LoVo (cell line): ENCODE data around the gene NME4.
"Not testable (repeated sequence)": the region's sequence is repeated elsewhere in the genome, so short reads cannot be mapped to it uniquely, and the experiment has no call there.

Source experiments
- DNase-seq: peaks from one replicate; pipeline ENCODE4 v3.0.0-alpha.2; 2016; ENCODE audit warnings: low spot score

The NME4 gene

DNA sequence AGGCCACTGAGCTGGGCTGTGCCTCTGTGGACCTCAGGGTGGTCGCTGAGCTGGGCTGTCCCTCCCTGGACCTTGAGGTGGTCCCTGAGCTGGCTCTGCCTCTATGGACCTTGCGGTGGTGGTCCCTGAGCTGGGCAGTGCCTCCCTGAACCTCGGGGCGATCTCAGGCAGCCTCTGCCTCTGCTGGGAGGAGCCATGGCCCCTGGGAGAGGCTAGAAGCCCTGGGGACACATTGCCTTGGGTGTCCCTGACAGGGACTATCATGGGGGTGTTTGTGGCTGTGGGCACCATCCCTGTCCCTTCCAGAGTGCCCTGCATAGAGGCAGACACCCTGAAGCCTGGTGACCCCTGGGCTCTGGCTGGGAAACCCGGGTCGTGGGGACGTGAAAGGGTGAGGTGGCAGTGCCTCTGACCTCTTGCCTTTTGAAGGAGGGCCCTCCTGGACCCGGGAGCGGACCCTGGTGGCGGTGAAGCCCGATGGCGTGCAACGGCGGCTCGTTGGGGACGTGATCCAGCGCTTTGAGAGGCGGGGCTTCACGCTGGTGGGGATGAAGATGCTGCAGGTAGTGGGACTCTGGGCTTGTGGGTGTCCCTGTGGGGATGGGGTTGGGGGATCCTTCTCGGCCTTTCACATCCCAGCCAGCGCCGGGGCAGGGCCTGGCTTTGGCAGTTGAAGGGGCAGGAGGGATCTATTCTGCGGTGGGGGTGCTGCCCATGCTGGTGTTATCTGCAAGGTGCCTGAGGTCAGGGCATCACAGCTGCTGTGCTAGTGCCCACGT, 1.8 kb downstream of the NME4 start:
- no peak for DNase-seq

DNA sequence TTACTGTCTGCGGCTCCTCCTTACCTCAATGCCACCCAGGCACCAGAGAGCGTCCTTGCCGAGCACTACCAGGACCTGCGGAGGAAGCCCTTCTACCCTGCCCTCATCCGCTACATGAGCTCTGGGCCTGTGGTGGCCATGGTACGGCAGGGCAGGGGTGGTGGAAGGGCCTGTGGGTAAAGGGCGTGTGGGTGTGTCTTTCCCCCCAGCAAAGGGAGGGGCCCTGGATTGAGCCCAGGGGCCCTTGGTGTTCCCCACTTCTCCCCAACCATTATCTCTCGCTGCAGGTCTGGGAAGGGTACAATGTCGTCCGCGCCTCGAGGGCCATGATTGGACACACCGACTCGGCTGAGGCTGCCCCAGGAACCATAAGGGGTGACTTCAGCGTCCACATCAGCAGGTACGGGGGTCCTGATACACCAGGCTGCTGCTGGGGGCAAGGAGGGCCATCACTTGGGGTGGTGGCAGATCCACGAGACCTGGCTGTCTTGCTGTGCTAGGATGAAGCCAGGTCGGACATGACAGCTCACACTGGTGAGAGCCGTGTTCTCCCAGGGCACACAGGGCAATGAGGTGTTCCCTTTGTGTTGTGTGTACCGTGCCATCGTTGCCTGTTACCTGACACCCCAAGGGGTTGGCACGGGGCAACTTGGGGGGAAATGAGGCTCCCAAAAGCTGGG, 2.5 kb downstream of the NME4 start:
- no peak for DNase-seq

DNA sequence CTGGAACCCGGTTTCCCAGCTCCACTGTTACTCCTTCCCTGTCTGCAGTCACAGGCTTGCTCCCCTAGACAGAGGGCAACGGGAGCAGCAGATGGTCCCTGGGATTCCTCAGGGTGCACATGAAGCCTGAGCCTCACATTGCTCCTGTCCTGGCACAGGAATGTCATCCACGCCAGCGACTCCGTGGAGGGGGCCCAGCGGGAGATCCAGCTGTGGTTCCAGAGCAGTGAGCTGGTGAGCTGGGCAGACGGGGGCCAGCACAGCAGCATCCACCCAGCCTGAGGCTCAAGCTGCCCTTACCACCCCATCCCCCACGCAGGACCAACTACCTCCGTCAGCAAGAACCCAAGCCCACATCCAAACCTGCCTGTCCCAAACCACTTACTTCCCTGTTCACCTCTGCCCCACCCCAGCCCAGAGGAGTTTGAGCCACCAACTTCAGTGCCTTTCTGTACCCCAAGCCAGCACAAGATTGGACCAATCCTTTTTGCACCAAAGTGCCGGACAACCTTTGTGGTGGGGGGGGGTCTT, 3.1 kb downstream of the NME4 start:
- no peak for DNase-seq

DNA sequence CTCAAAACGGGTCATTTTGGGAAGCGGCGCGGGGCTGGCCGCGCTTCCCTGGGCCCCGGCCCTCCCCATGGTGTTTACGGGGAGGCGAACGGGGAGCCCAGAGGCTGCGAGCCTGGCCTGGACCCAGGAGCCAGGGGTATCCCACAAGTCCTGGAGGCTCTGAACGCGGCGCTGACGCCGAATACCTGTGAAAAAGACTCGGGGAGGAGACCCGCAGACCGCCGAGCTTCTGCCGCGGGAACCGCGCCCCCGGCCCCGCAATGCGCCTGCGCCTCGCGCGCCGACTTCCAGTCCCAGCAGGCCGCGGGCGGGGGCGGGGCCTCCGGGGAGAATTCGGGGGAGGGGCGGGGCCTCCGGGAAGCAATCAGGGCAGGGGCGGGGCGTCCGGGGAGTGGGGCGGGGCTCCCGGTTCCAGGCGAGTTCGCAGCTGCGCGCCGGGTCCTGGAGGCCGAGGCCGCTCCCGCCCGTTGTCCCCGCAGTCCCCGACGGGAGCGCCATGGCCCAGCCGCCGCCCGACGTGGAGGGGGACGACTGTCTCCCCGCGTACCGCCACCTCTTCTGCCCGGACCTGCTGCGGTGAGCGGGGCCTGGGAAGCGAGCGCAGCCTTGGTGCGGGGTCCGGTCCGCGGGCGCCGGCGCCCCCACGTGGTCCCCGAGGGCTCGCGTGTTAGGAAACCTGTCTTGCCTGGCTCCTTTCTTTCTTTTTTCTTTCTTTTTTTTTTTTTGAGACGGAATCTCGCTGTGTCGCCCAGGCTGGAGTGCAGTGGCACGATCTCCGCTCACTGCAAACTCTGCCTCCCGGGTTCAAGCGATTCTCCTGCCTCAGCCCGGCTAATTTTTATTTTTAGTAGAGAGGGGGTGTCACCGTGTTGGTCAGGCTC, 4.7 kb downstream of the NME4 start, which contains the start of gene DECR2:
Gene DECR2, plus strand, starts transcription at position 418 of the 881 bp plus-strand sequence. Its CDS starts 79 bp downstream, at position 497.
- DNase-seq = peak; percentile 93

DNA sequence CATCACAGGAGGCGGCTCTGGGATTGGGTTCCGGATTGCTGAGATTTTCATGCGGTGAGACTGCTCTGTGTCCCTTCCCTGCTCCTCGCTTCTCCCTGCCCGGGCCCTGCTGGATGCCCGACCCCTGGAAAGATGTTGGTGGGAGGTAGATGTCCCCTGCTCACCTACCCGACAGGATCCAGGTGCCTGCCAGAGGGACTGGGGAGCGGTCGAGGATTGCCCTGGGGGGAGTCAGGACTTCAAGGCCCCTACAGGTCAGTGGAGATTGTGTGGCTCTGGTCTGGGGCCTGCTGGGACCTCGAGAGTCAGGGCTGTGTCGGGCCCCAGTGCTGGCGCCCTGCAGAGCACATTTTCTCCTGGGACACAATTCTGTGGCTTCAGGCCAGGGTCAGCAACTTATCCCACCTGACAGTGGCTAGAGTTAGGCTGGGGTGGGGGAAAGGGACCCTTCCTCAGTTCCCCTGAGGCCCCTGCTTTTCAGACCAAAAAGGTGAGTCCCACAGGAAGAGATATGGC, 8.0 kb downstream of the NME4 start:
- no peak for DNase-seq

DNA sequence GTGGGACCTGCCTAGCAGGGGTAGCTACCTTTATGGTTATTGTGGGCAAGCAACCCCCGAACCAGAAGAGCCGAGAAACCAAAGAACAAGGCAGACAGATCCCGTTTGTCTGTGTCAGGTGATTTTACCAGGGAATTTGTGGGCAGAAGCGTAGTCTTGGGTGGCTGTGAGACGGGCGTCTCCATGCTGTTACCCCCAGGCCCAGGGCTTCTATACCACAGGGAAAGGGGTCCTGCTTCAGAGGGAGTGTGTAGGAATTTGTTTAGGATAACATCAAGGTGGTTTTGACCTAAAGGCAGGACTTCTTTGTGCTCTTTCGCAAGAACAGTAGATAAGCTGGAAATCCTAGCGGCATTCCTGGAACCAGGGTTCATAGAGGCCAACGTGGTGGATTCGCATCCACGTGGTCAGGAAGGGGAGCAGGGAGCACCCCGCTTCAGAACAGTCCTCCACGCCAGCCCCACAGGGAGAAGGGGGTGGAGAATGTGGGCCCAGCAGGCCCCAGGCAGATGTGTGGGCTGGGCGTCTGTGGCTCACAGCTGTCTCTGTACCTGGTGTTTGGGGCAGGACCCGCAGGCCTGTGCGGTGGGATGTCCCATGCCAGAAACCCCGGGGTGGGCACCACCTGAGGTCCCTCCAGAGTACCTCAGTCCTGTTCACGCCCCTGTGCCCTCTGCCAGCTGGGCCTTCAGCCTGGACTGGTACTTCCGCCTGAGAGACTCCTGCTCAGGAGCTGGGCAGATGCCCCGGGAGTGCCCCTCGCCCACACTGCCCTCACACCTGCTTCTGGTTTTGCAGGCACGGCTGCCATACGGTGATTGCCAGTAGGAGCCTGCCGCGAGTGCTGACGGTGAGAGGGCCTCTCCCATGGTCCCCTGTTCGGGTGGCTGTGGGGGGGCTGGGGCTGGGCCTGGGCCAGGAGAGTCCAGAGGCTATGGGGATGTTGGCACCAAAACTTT, 8.8 kb downstream of the NME4 start:
- DNase-seq = no peak

DNA sequence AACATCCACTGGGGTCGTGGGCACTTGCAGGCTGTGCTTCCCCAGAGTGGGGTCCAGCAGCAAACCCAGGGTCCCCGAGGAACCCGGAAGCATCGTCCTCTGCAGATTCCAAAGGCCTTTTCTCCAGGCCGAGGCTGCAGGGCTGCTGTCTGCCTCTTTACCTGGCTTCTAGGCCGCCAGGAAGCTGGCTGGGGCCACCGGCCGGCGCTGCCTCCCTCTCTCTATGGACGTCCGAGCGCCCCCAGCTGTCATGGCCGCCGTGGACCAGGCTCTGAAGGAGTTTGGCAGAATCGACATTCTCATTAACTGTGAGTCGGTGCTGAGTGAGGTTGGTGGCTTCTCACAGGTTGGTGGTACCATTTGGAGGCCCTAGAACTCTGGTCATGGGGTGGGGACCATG, 10.3 kb downstream of the NME4 start:
- no peak for DNase-seq

DNA sequence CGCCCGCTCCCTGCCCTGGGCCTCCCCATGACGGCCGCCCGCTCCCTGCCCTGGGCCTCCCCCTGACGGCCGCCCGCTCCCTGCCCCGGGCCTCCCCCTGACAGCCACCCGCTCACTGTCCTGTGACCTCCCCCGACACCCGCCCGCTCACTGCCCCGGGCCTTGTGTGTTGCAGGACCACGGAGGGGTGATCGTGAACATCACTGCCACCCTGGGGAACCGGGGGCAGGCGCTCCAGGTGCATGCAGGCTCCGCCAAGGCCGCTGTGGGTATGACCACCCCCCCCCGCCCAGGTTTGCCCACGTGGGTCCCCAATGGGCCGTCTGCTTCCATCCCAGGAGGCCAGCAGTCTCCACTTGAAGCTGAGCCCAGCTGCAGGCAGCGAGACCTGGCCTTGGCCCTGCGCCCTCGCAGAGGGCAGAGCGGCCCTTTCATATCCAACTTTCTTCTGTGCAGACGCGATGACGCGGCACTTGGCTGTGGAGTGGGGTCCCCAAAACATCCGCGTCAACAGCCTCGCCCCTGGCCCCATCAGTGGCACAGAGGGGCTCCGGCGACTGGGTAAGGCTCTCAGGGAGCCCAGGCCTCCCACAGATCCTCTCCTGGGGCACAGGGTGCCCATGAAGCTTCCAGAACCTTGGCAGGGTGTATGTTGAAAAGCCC, 13.6 kb downstream of the NME4 start:
- DNase-seq = no peak

DNA sequence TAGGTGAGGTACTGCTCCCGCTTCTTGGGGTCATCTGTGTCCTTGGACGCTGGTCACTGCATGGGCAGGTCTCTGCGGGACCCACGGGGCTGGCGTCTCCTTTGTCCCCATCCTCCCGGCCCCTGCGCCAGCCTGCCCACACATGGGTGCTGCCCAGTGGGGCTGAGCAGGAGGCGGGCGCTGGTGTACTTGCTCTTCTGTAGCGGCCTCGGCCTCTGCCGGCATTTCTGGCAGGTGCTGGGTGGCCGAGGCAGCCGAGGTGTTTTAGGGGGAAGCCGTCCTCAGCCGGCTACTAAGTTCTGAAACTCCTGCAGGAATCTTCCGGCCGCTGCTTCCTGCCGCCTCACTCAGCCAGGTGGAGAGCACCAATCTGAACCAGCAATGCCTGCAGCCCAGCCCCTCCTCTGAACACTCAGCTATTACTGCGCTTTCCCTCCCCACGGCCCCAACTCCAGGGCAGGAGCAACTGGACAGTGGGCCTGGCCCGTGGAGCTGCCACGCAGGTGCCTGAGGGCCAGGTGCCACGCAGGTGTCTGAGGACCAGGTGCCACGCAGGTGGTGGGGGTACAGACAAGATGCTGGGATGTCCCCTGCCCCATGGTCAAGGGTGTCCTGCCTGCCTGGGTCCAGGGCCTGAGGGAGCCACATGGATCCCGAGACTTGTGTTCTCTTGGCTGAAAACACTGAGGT, 14.7 kb downstream of the NME4 start:
- no peak for DNase-seq

DNA sequence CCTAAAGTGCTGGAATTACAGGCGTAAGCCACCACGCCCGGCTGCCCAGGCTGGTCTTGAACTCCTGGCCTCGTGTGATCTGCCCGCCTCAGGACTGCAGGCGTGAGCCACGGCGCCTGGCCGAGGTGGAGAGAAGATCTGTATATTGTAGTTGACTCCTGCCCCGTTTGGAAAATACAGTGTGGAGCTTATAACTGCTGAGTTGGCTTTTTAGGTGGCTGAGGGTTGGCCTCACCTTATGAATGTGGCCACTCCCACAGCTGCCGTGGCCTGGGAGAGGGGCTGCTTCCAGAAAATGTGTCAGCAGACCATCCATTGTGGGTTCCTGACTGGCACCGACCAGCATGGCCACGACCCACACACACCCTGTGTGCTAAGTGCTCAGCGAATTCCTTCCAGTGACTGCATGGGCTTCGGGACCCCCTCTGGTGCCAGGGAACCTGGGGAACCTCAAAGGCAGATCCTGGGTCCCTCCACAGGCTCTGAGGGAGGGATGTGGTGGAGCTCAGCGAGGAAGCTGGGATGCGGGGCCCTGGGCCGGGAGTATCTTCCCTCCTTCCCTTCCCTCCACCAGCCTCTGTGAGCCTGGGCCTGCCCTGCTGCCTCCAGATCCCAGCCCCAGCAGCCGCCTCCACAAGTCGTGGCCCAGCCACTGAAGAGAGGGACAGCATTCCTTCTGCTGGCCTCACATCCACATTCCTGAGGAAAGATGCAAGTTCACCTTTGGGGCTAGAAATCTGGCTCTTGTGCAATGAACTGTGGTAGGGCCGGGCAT, 17.6 kb downstream of the NME4 start:
- DNase-seq = no peak

DNA sequence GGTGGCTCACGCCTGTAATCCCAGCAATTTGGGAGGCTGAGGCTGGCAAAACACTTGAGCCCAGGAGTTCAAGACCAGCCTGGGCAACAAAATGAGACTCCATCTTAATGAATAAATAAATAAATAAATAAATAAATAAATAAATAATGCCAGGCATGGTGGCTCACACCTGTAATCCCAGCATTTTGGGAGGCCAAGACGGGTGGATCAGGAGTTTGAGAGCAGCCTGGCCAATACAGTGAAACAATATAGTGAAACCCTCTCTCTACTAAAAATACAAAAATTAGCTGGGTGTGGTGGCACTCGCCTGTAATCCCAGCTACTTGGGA, 18.1 kb downstream of the NME4 start:
- not testable (repeated sequence) for DNase-seq

DNA sequence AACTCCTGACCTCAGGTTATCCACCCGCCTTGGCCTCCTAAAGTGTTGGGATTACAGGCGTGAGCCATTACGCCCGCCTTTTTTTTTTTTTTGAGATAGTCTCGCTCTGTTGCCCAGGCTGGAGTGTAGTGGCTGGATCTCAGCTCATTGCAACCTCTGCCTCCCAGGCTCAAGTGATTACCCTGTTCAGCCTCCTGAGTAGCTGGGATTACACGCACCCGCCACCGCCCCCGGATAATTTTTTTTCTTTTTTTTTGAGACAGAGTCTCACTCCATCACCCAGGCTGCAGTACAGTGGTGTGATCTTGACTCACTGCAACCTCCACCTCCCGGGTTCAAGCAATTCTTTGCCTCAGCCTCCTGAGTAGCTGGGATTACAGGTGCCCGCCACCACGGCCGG, 25.2 kb downstream of the NME4 start:
- not testable (repeated sequence) for DNase-seq

DNA sequence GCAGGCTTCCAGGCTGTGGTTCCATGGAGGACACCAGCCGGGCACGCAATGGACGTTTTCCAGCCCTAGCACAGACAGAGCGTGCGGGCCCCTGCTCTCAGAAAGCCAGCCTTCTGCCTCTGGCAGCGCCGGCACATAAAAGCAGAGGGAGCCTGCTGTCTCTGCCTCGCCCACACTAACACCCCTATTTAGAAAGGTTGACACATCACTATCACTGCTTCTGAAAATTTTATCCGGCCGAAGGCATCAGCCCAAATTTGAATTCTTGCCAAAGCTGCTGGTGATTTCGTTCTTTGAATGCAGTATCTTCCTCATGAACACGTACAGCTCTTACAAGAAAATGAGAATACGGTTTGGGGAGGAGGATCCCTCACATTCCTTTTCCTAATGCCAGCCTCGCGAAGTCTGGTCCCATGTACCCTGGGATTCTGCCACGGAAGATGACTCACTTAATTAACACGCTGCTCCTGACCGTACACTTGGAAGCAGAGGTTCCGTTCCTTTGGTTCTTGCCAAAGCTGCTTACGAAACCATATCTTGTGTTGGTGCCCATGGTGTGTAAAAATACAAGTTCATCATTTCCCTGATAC, 27.1 kb downstream of the NME4 start:
- DNase-seq = peak; percentile 74

DNA sequence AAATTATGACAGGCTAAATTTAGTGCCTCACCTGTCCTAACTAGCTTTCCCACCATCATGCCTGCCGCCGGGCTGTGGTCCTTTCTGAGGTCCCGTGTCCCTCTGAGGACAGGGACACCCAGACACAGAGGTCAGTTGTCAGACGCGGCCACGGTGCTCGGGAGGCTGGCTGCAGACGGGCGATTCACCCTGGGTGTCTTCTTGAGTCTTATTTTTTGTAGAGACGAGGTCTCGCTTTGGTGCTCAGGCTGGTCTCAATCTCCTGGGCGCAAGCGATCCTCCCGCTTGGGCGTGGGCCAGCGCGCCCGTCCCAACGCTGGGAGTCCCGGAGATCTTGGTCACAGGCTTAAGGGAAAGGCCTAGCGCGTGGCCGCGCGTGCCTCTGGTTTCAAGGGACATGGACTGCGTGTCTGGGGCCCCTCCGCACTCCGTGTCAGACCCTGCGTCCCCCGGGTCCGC, 27.7 kb downstream of the NME4 start:
- peak; percentile 10 for DNase-seq

DNA sequence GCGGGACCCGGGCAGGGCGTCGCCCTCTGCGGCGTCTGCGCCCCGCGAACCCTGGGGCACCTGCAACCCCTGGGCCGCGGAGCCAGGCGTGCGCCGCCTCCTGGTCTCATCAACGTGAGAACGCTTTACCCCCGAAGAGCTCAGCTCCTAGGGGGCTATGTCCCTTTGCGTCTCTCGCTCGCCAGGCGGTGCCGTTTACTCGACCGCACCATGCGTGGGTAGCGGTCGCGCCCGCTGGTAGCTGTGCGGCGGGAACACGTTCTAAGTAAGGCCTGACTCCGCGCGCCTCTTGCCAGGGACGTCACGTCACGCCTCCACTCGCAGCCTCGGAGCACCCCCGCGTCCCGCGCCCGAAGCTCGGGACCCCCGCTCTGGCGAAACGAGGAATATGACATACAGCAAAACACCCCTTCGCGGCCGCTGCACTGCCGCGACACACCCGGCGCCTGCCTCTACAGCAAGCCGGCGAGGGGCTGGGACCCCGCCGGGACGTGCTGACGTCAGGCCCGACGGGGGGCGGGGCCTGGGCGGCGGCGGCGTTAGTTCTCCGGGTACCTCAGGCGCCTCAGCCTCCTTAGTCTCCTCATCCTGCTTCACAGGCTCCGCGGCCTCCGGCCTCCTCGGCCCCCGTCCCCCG, 28.2 kb downstream of the NME4 start, which contains the start of gene RAB11FIP3:
Gene RAB11FIP3, plus strand, starts transcription at position 568 of the 637 bp plus-strand sequence. CDS start 358 bp downstream, outside the sequence.
- peak; percentile 87 for DNase-seq

DNA sequence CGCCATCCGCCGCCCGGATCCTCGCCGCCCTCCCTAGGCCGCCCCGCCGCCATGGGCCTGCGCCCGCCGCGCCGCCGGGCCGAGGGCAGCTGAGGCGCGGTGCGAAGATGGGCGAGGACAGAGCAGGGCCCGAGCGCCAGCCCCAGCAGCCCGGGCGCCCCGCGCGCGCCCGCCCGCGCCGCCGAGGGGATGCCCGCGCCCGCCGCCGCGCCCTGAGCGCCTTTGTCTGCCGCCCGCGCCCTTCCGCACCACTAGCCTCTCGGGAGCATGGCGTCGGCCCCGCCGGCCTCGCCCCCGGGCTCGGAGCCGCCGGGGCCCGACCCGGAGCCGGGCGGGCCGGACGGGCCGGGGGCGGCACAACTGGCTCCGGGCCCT, 28.7 kb downstream of the NME4 start:
- DNase-seq = no peak

DNA sequence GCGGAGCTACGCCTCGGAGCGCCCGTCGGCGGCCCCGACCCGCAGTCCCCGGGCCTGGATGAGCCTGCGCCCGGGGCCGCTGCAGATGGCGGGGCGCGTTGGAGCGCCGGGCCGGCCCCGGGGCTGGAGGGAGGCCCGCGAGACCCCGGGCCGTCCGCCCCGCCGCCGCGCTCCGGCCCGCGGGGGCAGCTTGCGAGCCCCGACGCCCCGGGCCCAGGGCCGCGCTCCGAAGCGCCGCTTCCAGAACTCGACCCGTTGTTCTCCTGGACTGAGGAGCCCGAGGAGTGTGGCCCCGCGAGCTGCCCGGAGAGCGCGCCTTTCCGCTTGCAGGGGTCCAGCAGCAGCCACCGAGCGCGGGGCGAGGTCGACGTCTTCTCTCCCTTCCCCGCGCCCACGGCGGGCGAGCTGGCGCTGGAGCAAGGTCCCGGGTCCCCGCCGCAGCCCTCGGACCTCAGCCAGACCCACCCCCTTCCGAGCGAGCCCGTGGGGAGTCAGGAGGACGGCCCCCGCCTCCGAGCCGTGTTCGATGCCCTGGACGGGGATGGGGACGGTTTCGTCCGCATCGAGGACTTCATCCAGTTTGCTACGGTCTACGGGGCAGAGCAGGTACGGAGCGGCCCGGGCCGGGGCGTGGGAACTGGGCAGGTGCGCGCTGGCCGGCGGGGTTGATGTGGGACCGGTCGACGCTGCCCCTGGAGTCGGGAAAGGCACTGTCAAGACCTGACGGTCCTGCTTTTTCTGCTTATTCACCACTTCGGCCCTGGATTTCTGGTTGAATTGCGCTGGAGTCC, 29.3 kb downstream of the NME4 start:
- no peak for DNase-seq
